Measurements from ENCODE around the gene ACSS1. TPM values are rescaled to one million over a fixed set of nuclear protein-coding genes. Genes with fewer than 3 reads are reported as not detected.

Gene ACSS1
- polyA plus RNA-seq, 1 experiment: 1.1 TPM

DNA sequence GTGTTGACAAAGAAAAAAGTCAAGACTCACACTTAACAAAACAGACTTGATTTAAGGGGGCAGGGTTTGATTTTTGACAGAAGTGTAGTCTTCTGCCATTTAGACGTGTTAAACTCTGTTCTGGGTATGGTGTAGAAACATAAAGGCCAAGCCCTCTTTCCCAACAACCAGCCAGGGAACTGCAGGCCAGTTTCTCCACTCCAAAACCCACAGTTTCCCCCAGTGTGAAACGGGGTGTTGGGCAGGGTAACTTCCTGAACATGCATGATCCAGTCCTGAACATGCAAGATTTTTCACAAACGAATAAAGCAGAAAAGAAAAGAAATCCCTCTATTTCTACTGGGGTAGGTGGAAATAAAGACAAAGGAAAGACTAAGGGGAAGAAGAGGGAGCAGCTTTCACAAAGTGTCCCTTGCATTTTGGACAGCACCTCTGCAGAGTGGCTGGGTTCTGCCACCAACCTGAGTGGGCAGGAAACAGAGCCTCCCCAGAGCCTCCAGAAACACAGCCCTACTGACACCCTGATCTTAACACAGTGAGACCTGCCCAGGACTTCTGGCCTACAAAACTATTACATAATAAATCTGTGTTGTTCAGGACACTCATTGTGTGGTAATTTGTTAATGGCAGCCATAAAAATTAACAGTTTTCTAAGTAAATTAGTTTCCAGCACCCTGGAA is 72.8 kb downstream of the ACSS1 start:
- CTCF ChIA-PET: no interaction called here
- DNase-seq (ENCODE audit: low read depth, low spot score): no peak
- Histone ChIP-seq H3K27ac (ENCODE audit: low read depth, low read length) (no peak overlapping the region), H3K27me3 (ENCODE audit: control insufficient read depth, insufficient read depth, low read length) (no peaks in the 10 kb centered on the region), H3K4me3 (ENCODE audit: low read depth, low read length) (no peak overlapping the region), H3K9me3 (ENCODE audit: control insufficient read depth, insufficient read depth, low read length) (peaks cover 10% of the 10 kb centered on the region)
- POLR2A ChIA-PET: interaction anchor here (0.6 kb wide), 1 partner anchor 73 kb away, joined by 3 read pairs; no protein-coding TSS in a partner anchor
- TF ChIP-seq CTCF (IDR thresholded peaks at IDR 0.05; ENCODE audit: low read depth, low read length): no peak

DNA sequence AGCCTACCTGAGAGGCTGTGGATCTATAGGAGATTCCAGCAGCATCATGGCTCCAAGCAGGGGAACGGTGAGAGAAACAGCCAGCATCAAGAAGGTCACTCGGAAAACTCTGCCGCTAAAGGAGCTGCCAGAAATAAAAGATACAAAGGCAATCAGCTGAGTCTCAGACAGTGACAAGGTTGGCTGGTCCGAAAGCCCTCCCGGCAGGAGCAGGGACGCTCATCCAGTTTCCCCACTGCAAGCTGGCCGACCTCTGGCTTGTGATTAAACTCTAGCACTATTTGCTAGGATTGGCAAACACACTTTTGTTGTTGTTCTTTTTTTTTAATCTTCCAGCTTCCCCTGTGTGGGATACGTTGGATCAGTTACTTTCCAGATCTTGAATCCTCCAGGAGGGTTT is 74.0 kb downstream of the ACSS1 start:
- no peak overlapping the region for H3K4me3 ChIP-seq (ENCODE audit: low read depth, low read length)
- no peak for DNase-seq (ENCODE audit: low read depth, low spot score)
- CTCF ChIA-PET: no interaction called here
- no peak for TF ChIP-seq CTCF (IDR thresholded peaks at IDR 0.05; ENCODE audit: low read depth, low read length)
- H3K27me3 ChIP-seq (ENCODE audit: control insufficient read depth, insufficient read depth, low read length): no peaks in the 10 kb centered on the region
- POLR2A ChIA-PET: no interaction called here
- peaks cover 21% of the 10 kb centered on the region for H3K9me3 ChIP-seq (ENCODE audit: control insufficient read depth, insufficient read depth, low read length)
- H3K27ac ChIP-seq (ENCODE audit: low read depth, low read length): no peak overlapping the region

GRCh38 chr20:24981790-24982189 is 76.1 kb downstream of the ACSS1 start:
- DNase-seq (ENCODE audit: low read depth, low spot score): no peak
- no peak for TF ChIP-seq CTCF (IDR thresholded peaks at IDR 0.05; ENCODE audit: low read depth, low read length)
- Histone ChIP-seq H3K9me3 (ENCODE audit: control insufficient read depth, insufficient read depth, low read length) (peaks cover 21% of the 10 kb centered on the region), H3K4me3 (ENCODE audit: low read depth, low read length) (no peak overlapping the region), H3K27ac (ENCODE audit: low read depth, low read length) (no peak overlapping the region), H3K27me3 (ENCODE audit: control insufficient read depth, insufficient read depth, low read length) (no peaks in the 10 kb centered on the region)
- ChIA-PET POLR2A (no interaction called here), CTCF (no interaction called here)

DNA sequence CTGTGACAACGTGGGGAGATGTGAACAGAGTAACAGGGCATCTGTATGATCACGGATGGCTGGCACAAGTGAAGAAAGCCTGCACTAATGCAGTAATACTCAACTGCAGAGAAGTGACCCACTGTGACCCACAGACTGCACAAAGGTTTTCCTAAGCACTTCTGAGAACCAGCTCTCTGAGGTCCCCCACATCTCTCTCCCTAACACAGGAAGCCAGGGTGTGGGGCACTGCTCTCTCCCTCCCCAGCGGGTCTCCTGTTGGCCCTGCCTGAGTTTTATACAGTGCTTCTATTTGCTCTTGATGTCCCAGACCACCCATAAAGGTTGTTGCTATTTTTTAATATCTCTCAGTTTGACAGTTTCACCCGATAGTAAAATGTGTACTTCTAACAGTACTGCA is 76.7 kb downstream of the ACSS1 start:
- CTCF ChIA-PET: no interaction called here
- H3K27ac ChIP-seq (ENCODE audit: low read depth, low read length): no peak overlapping the region

More for the DNA sequence above, 76.7 kb downstream of the ACSS1 start:
- no peaks in the 10 kb centered on the region for H3K27me3 ChIP-seq (ENCODE audit: control insufficient read depth, insufficient read depth, low read length)
- POLR2A ChIA-PET: no interaction called here
- TF ChIP-seq CTCF (IDR thresholded peaks at IDR 0.05; ENCODE audit: low read depth, low read length): no peak
- H3K4me3 ChIP-seq (ENCODE audit: low read depth, low read length): no peak overlapping the region
- H3K9me3 ChIP-seq (ENCODE audit: control insufficient read depth, insufficient read depth, low read length): peaks cover 21% of the 10 kb centered on the region
- no peak for DNase-seq (ENCODE audit: low read depth, low spot score)

Measured in AG04450 (cell line).